HepG2 (cell line): ENCODE results near the gene OCLN. TPM values are rescaled to one million over a fixed set of nuclear protein-coding genes. Genes with fewer than 3 reads are reported as not detected.

Experiments
- CREB1 ChIP-seq, 2 experiments: fragments of 450-650 bp in 1 of 2; IDR thresholded peaks; 2 replicates each; pipeline ENCODE4 v1.6.1; 2016 to 2017; ENCODE audit warnings: control low read depth in 1 of 2, mild to moderate bottlenecking in 1 of 2, missing compliant biosample characterization in 1 of 2, missing genetic modification characterization in 1 of 2
- E2F5 ChIP-seq: sonication (generic); formaldehyde crosslinking; conservative IDR thresholded peaks from 2 replicates; pipeline ENCODE4 v1.4.0; 2020; ENCODE audit warnings: missing genetic modification reagents
- EEA1 ChIP-seq: sonication (generic); formaldehyde crosslinking; IDR thresholded peaks from 2 replicates; pipeline ENCODE4 v1.5.1; 2020; ENCODE audit warnings: mild to moderate bottlenecking, missing genetic modification reagents, borderline replicate concordance
- ETV5 ChIP-seq: IDR thresholded peaks from 2 replicates; pipeline ENCODE4 v1.6.1; 2018; ENCODE audit warnings: missing biosample characterization, missing genetic modification reagents, inconsistent platforms, borderline replicate concordance
- FIP1L1 ChIP-seq: fragments of 200-400 bp; formaldehyde crosslinking; IDR thresholded peaks from 2 replicates; pipeline ENCODE4 v1.6.1; 2018; ENCODE audit warnings: low read depth, mild to moderate bottlenecking, low read length, moderate library complexity, borderline replicate concordance; ENCODE audit not compliant: insufficient read depth
- FOXM1 ChIP-seq: sonication (generic); formaldehyde crosslinking; IDR thresholded peaks from 2 replicates; pipeline ENCODE4 v1.5.0; 2020; ENCODE audit warnings: missing genetic modification reagents
- GFI1 ChIP-seq: sonication (generic); formaldehyde crosslinking; IDR thresholded peaks from 2 replicates; pipeline ENCODE4 v1.5.0; 2020; ENCODE audit warnings: missing genetic modification reagents, mild to moderate bottlenecking, borderline replicate concordance
- IKZF4 ChIP-seq: sonication (generic); formaldehyde crosslinking; IDR thresholded peaks from 2 replicates; pipeline ENCODE4 v1.5.1; 2020; ENCODE audit warnings: borderline replicate concordance, mild to moderate bottlenecking, low read depth, missing genetic modification reagents; ENCODE audit errors: not compliant biosample characterization
- KAT8 ChIP-seq: IDR thresholded peaks from 2 replicates; pipeline ENCODE4 v1.6.1; 2016; ENCODE audit warnings: missing genetic modification reagents, missing compliant biosample characterization
- NFKB2 ChIP-seq: sonication (generic); formaldehyde crosslinking; IDR thresholded peaks from 2 replicates; pipeline ENCODE4 v1.4.0; 2020; ENCODE audit warnings: missing genetic modification reagents, borderline replicate concordance
- NR2F2 ChIP-seq: IDR thresholded peaks from 2 replicates; pipeline ENCODE4 v1.6.1; 2012; ENCODE audit warnings: low read depth, inconsistent platforms, borderline replicate concordance
- SIN3A ChIP-seq: IDR thresholded peaks from 2 replicates; pipeline ENCODE4 v1.6.1; 2011; ENCODE audit warnings: low read depth, mild to moderate bottlenecking, control low read depth, low read length, borderline replicate concordance
- SKIL ChIP-seq: sonication (generic); formaldehyde crosslinking; IDR thresholded peaks from 2 replicates; pipeline ENCODE4 v1.8.0; 2022; ENCODE audit warnings: missing genetic modification reagents, mild to moderate bottlenecking, moderate library complexity, borderline replicate concordance
- SMC3 ChIP-seq: IDR thresholded peaks from 2 replicates; pipeline ENCODE4 v1.6.1; 2011; ENCODE audit warnings: low read length, improper control_type of control experiment
- SNRNP70 ChIP-seq: fragments of 200-400 bp; formaldehyde crosslinking; IDR thresholded peaks from 2 replicates; pipeline ENCODE4 v1.6.1; 2017; ENCODE audit warnings: mild to moderate bottlenecking, low read depth, low read length, moderate library complexity
- THYN1 ChIP-seq: sonication (generic); formaldehyde crosslinking; IDR thresholded peaks from 2 replicates; pipeline ENCODE4 v1.8.1; 2023; ENCODE audit warnings: low read depth, mild to moderate bottlenecking, moderate library complexity, missing genetic modification reagents, borderline replicate concordance
- ZBTB1 ChIP-seq: sonication (generic); formaldehyde crosslinking; IDR thresholded peaks from 2 replicates; pipeline ENCODE4 v1.4.0; 2020; ENCODE audit warnings: missing genetic modification reagents, borderline replicate concordance
- ZNF446 ChIP-seq: sonication (generic); formaldehyde crosslinking; IDR thresholded peaks from 2 replicates; pipeline ENCODE4 v1.5.0; 2020; ENCODE audit warnings: mild to moderate bottlenecking, missing genetic modification reagents
- ZNF572 ChIP-seq: sonication (generic); formaldehyde crosslinking; IDR thresholded peaks from 2 replicates; pipeline ENCODE4 v1.5.1; 2020; ENCODE audit warnings: mild to moderate bottlenecking, missing genetic modification reagents
- ZNF639 ChIP-seq: conservative IDR thresholded peaks from 2 replicates; pipeline ENCODE4 v1.6.1; 2018; ENCODE audit warnings: missing genetic modification reagents
- ZNF773 ChIP-seq: sonication (generic); formaldehyde crosslinking; IDR thresholded peaks from 2 replicates; pipeline ENCODE4 v1.4.0; 2020; ENCODE audit warnings: missing genetic modification reagents, borderline replicate concordance
- polyA plus RNA-seq, 8 experiments: library from polyadenylated mRNA; depleted of rRNA in 3 of 8; stranded (reverse) in 7 of 8; unstranded in 1 of 8; fragments of >200 nt; fragmentation: Illumina TruSeq in 4 of 8; extraction: Trizol in 4 of 8; gene quantifications; 2 replicates each; pipeline versions ENCODE4 v1.2.1 to v1.2.3, GENCODE V29; 2011 to 2016; ENCODE audit warnings: low read depth in 4 of 8, missing spikeins in 1 of 8, mixed read lengths in 1 of 8; ENCODE audit not compliant: insufficient read depth in 1 of 8
- total RNA-seq, 5 experiments: library from RNA; depleted of rRNA; stranded (reverse); fragments of >200 nt; fragmentation: Illumina TruSeq; extraction: Trizol; gene quantifications; 2 replicates each; pipeline ENCODE4 v1.2.3, GENCODE V29; 2016; ENCODE audit warnings: low read depth in 1 of 5

OCLN gene
- total and polyA plus RNA-seq, 2 of the 13 experiments (the other 11 are each of a cell fraction or from before 2014, with no cell fraction given) = 24.1 to 34.8 TPM

- peak; percentile 54; the same call in 1 of the 2 replicates for TF ChIP-seq NR2F2
- TF ChIP-seq THYN1 (CRISPR knock-in tag) = no peak
- TF ChIP-seq FOXM1 = no peak
- no peak for TF ChIP-seq E2F5
- no peak for TF ChIP-seq ZNF572 (CRISPR knock-in tag)
- TF ChIP-seq ETV5 (CRISPR knock-in tag) = peak; percentile 27; the same call in 1 of the 2 replicates
- peak; percentile 87 for TF ChIP-seq GFI1 (CRISPR knock-in tag)
- TF ChIP-seq IKZF4 (CRISPR knock-in tag) = no peak
- no peak for TF ChIP-seq ZNF639 (CRISPR knock-in tag)
- TF ChIP-seq SIN3A = no peak
- TF ChIP-seq CREB1 (IDR thresholded peaks at IDR 0.05) = peak; percentile 53
- TF ChIP-seq CREB1 (CRISPR knock-in tag; IDR thresholded peaks at IDR 0.05) = no peak; the same call in 1 of the 2 replicates
- no peak for TF ChIP-seq NFKB2 (CRISPR knock-in tag)
- TF ChIP-seq SNRNP70 = no peak
- no peak for TF ChIP-seq ZBTB1 (CRISPR knock-in tag)
- no peak for TF ChIP-seq SKIL
- no peak for TF ChIP-seq FIP1L1
- no peak for TF ChIP-seq EEA1 (CRISPR knock-in tag)
- no peak for TF ChIP-seq ZNF773 (CRISPR knock-in tag)
- peak; percentile 1; the same call in 1 of the 2 replicates for TF ChIP-seq SMC3
- peak; percentile 44; the same call in 1 of the 2 replicates for TF ChIP-seq KAT8 (CRISPR knock-in tag)
- TF ChIP-seq ZNF446 (CRISPR knock-in tag) = no peak
Measured at GRCh38 chr5:69444127-69444754, 48.3 kb upstream of the OCLN start (continued).
